ENCODE data around the gene PACSIN2.

Gene PACSIN2

DNA sequence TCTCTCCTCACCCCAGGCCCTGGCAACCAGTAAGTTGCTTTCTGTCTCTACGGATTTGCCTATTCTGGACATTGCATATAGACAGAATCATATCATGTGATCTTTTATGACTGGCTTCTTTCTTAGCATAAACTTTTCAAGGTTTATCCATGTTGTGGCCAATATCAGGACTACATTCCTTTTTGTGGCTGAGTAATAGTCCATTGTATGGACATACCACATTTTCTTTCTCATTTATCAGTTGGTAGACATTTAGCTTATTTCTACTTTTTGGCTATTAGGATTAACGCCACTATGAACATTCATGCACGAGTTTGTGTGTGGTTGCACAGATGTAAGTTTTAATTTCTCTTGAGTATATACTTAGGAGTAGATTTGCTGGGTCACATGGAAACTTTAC is 193.6 kb downstream of the PACSIN2 start:
- DNase-seq (ENCODE audit: low read depth in 3 of 3): no peak

DNA sequence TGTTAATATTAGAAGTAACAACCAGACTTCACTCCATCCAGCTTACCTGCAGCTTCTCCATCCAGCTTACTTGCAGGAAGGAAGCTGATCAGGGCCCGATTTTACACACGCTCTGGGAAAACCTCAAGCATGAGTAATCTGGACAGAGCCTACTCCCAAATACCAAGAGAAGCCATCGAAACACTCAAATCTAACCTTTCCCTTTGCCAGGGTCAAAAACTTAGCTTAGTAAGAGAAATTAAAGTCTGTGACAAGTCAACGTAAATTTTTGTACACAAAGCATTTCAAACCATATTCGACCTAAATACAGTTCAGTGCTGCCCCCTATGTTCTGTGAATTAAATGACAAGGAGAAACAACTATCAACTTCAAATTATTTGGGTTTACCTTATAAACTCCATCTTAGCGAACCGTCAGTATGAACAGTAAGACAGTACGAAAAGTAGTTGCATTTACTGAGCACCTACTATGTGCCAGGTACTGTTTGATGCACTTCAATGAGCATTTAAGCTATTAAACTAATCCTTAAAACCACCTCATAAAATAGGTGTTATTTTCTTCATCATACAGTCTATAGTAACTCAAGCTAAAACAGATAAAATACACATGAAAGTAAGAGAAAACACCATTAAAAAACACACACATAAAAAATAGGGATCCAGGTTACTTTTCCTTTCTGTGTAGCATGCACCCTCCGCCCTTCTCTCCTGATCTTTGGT is 194.7 kb downstream of the PACSIN2 start:
- DNase-seq (ENCODE audit: low read depth in 3 of 3): no peak
